ENCODE data around the gene MACROD1. TPM values are rescaled to one million over a fixed set of nuclear protein-coding genes. Genes with fewer than 3 reads are reported as not detected.
A peak's percentile ranks its signal among the peaks of the same experiment; 100 is the strongest.

The MACROD1 gene
- total and polyA plus RNA-seq, 2 of the 13 experiments (the other 11 are each of a cell fraction or from before 2014, with no cell fraction given) = 23.1 to 34.5 TPM

DNA sequence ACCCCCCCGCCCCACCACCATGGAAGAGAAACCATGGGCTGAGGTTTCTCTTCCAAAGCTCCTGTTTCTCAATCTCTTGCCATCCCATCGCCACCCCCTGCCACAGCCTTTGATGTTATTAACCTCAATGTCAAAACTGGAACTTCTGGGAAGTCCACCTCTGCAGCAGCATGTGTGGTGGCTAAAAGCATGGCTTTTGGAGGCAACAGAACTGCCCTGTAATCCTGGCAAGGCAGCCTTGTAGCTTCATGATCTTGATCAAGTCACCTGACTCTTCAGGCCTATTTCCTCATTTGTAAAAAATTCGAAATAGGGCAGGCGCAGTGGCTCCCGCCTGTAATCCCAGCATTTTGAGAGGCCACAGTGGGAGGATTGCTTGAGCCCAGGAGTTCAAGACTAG, 195.0 kb downstream of the MACROD1 start (continued):
- TF ChIP-seq ZNF180 (CRISPR knock-in tag; IDR thresholded peaks at IDR 0.05; ENCODE audit: borderline replicate concordance, low read depth) = no peak
- no peak for TF ChIP-seq ZSCAN25 (CRISPR knock-in tag; IDR thresholded peaks at IDR 0.05)
- TF ChIP-seq, protein P1, sequence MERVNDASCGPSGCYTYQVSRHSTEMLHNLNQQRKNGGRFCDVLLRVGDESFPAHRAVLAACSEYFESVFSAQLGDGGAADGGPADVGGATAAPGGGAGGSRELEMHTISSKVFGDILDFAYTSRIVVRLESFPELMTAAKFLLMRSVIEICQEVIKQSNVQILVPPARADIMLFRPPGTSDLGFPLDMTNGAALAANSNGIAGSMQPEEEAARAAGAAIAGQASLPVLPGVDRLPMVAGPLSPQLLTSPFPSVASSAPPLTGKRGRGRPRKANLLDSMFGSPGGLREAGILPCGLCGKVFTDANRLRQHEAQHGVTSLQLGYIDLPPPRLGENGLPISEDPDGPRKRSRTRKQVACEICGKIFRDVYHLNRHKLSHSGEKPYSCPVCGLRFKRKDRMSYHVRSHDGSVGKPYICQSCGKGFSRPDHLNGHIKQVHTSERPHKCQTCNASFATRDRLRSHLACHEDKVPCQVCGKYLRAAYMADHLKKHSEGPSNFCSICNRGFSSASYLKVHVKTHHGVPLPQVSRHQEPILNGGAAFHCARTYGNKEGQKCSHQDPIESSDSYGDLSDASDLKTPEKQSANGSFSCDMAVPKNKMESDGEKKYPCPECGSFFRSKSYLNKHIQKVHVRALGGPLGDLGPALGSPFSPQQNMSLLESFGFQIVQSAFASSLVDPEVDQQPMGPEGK (CRISPR knock-in tag; IDR thresholded peaks at IDR 0.05) = peak; percentile 32
- no peak for TF ChIP-seq ZNF20 (CRISPR knock-in tag; IDR thresholded peaks at IDR 0.05)
- TF ChIP-seq, protein P2, sequence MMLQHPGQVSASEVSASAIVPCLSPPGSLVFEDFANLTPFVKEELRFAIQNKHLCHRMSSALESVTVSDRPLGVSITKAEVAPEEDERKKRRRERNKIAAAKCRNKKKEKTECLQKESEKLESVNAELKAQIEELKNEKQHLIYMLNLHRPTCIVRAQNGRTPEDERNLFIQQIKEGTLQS (CRISPR knock-in tag; IDR thresholded peaks at IDR 0.05) = no peak
- TF ChIP-seq YEATS2 (CRISPR knock-in tag; IDR thresholded peaks at IDR 0.05; ENCODE audit: borderline replicate concordance) = no peak
- TF ChIP-seq HOXA7 (CRISPR knock-in tag; IDR thresholded peaks at IDR 0.05) = no peak
- TF ChIP-seq SP140L (CRISPR knock-in tag; IDR thresholded peaks at IDR 0.05; ENCODE audit: borderline replicate concordance) = no peak
- no peak for TF ChIP-seq GATAD1 (CRISPR knock-in tag; IDR thresholded peaks at IDR 0.05)
- TF ChIP-seq, protein P3, sequence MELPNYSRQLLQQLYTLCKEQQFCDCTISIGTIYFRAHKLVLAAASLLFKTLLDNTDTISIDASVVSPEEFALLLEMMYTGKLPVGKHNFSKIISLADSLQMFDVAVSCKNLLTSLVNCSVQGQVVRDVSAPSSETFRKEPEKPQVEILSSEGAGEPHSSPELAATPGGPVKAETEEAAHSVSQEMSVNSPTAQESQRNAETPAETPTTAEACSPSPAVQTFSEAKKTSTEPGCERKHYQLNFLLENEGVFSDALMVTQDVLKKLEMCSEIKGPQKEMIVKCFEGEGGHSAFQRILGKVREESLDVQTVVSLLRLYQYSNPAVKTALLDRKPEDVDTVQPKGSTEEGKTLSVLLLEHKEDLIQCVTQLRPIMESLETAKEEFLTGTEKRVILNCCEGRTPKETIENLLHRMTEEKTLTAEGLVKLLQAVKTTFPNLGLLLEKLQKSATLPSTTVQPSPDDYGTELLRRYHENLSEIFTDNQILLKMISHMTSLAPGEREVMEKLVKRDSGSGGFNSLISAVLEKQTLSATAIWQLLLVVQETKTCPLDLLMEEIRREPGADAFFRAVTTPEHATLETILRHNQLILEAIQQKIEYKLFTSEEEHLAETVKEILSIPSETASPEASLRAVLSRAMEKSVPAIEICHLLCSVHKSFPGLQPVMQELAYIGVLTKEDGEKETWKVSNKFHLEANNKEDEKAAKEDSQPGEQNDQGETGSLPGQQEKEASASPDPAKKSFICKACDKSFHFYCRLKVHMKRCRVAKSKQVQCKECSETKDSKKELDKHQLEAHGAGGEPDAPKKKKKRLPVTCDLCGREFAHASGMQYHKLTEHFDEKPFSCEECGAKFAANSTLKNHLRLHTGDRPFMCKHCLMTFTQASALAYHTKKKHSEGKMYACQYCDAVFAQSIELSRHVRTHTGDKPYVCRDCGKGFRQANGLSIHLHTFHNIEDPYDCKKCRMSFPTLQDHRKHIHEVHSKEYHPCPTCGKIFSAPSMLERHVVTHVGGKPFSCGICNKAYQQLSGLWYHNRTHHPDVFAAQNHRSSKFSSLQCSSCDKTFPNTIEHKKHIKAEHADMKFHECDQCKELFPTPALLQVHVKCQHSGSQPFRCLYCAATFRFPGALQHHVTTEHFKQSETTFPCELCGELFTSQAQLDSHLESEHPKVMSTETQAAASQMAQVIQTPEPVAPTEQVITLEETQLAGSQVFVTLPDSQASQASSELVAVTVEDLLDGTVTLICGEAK (IDR thresholded peaks at IDR 0.05) = no peak
- TF ChIP-seq, protein P3 (CRISPR knock-in tag; IDR thresholded peaks at IDR 0.05) = no peak
- no peak for TF ChIP-seq MAFK (conservative IDR thresholded peaks at IDR 0.05 in 1 of 2, IDR thresholded peaks at IDR 0.05 in 1 of 2; ENCODE audit: low read length in 2 of 2)
- no peak for TF ChIP-seq NFKB2 (CRISPR knock-in tag; IDR thresholded peaks at IDR 0.05; ENCODE audit: borderline replicate concordance)
- TF ChIP-seq MTA3 (CRISPR knock-in tag; IDR thresholded peaks at IDR 0.05) = no peak
- no peak for TF ChIP-seq ZNF343 (CRISPR knock-in tag; IDR thresholded peaks at IDR 0.05)
- TF ChIP-seq, protein P4, sequence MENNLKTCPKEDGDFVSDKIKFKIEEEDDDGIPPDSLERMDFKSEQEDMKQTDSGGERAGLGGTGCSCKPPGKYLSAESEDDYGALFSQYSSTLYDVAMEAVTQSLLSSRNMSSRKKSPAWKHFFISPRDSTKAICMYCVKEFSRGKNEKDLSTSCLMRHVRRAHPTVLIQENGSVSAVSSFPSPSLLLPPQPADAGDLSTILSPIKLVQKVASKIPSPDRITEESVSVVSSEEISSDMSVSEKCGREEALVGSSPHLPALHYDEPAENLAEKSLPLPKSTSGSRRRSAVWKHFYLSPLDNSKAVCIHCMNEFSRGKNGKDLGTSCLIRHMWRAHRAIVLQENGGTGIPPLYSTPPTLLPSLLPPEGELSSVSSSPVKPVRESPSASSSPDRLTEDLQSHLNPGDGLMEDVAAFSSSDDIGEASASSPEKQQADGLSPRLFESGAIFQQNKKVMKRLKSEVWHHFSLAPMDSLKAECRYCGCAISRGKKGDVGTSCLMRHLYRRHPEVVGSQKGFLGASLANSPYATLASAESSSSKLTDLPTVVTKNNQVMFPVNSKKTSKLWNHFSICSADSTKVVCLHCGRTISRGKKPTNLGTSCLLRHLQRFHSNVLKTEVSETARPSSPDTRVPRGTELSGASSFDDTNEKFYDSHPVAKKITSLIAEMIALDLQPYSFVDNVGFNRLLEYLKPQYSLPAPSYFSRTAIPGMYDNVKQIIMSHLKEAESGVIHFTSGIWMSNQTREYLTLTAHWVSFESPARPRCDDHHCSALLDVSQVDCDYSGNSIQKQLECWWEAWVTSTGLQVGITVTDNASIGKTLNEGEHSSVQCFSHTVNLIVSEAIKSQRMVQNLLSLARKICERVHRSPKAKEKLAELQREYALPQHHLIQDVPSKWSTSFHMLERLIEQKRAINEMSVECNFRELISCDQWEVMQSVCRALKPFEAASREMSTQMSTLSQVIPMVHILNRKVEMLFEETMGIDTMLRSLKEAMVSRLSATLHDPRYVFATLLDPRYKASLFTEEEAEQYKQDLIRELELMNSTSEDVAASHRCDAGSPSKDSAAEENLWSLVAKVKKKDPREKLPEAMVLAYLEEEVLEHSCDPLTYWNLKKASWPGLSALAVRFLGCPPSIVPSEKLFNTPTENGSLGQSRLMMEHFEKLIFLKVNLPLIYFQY (CRISPR knock-in tag; IDR thresholded peaks at IDR 0.05; ENCODE audit: borderline replicate concordance) = no peak

Data from HepG2 (cell line).